BJ (cell line): ENCODE measurements around the gene FAM107B. TPM values are rescaled to one million over a fixed set of nuclear protein-coding genes. Genes with fewer than 3 reads are reported as not detected.
A peak's percentile ranks its signal among the peaks of the same experiment; 100 is the strongest.

Experiments
- CTCF ChIA-PET: fragments of 350-600 bp; formaldehyde crosslinking; extraction: SDS; loops from one replicate; lab custom pipeline; 2021; ENCODE audit warnings: antibody characterized with exemption, inconsistent platforms; lab: Yijun Ruan, JAX
- POLR2A ChIA-PET: fragments of 300-600 bp; sonication (Branson Sonifier 250); formaldehyde crosslinking; extraction: SDS; loops from one replicate; lab custom pipeline; 2021; ENCODE audit warnings: antibody characterized with exemption; lab: Charles Lee
- DNase-seq: peaks from one replicate; pipeline ENCODE4 v3.0.0-alpha.2; 2011; ENCODE audit warnings: low read depth
- H3K27me3 ChIP-seq: 2 replicates; pipeline ENCODE4 v1.6.0; 2011; ENCODE audit warnings: low read length; ENCODE audit not compliant: control insufficient read depth, insufficient read depth
- H3K36me3 ChIP-seq: 2 replicates; pipeline ENCODE4 v1.5.1; 2011; ENCODE audit warnings: low read length; ENCODE audit not compliant: control insufficient read depth, insufficient read depth
- H3K4me3 ChIP-seq: 2 replicates; pipeline ENCODE4 v1.5.1; 2011; ENCODE audit warnings: low read depth, mild to moderate bottlenecking, control low read depth, low read length
- CTCF ChIP-seq: IDR thresholded peaks from 2 replicates; pipeline ENCODE4 v1.5.1; 2011; ENCODE audit warnings: low read depth, mild to moderate bottlenecking, control low read depth, inconsistent platforms, low read length, moderate library complexity; ENCODE audit not compliant: insufficient read depth
- polyA plus RNA-seq: library from polyadenylated mRNA; depleted of rRNA; stranded (reverse); fragments of >200 nt; gene quantifications from 2 replicates; pipeline ENCODE4 v1.2.3, GENCODE V29; 2011

The FAM107B gene
- polyA plus RNA-seq, 1 experiment = 11.3 TPM

GRCh38 chr10:14611968-14612693, 162.6 kb downstream of the FAM107B start:
- Histone ChIP-seq H3K27me3 (no peaks in the 10 kb centered on the region), H3K36me3 (no peaks in the 10 kb centered on the region), H3K4me3 (no peak overlapping the region)
- ChIA-PET CTCF (interaction anchor here (0.6 to 1.3 kb wide), 2 partner anchors 10 to 14 kb away, joined by 3 read pairs; no protein-coding TSS in a partner anchor), POLR2A (no interaction called here)
- TF ChIP-seq CTCF = no peak
- DNase-seq = no peak

- DNase-seq = no peak
- no peak overlapping the region for H3K4me3 ChIP-seq
- ChIA-PET POLR2A (no interaction called here), CTCF (interaction anchor here (1.2 kb wide), 1 partner anchor 72 kb away, joined by 3 read pairs; no protein-coding TSS in a partner anchor)
- no peaks in the 10 kb centered on the region for H3K36me3 ChIP-seq
- no peak for TF ChIP-seq CTCF
- no peaks in the 10 kb centered on the region for H3K27me3 ChIP-seq
Measured at GRCh38 chr10:14609178-14609577, 165.5 kb downstream of the FAM107B start.

- CTCF ChIA-PET = interaction anchor here (0.6 to 1.2 kb wide), 2 partner anchors 71 to 508 kb away, joined by 3 read pairs; no protein-coding TSS in a partner anchor
- H3K4me3 ChIP-seq = no peak overlapping the region
- H3K27me3 ChIP-seq = no peaks in the 10 kb centered on the region
- POLR2A ChIA-PET = no interaction called here
- DNase-seq = no peak
- no peaks in the 10 kb centered on the region for H3K36me3 ChIP-seq
- TF ChIP-seq CTCF = no peak
Measured at GRCh38 chr10:14608381-14609001, 166.2 kb downstream of the FAM107B start.

GRCh38 chr10:14606633-14607032, 168.1 kb downstream of the FAM107B start:
- DNase-seq = no peak
- no peaks in the 10 kb centered on the region for H3K36me3 ChIP-seq
- ChIA-PET CTCF (interaction anchor here (1.0 kb wide), 1 partner anchor 9 kb away, joined by 3 read pairs; no protein-coding TSS in a partner anchor), POLR2A (no interaction called here)
- no peak for TF ChIP-seq CTCF
- no peaks in the 10 kb centered on the region for H3K27me3 ChIP-seq
- no peak overlapping the region for H3K4me3 ChIP-seq

GRCh38 chr10:14605231-14605925, 169.3 kb downstream of the FAM107B start:
- POLR2A ChIA-PET = no interaction called here
- peak; percentile 44 for DNase-seq
- no peak for TF ChIP-seq CTCF
- H3K36me3 ChIP-seq = peaks cover 2% of the 10 kb centered on the region; the same call in 1 of the 2 replicates
- CTCF ChIA-PET = no interaction called here
- H3K4me3 ChIP-seq = peak overlapping the region; percentile 58
- H3K27me3 ChIP-seq = no peaks in the 10 kb centered on the region
